Naive B cell (primary cell): ENCODE results near the gene PCGF3. TPM values are rescaled to one million over a fixed set of nuclear protein-coding genes. Genes with fewer than 3 reads are reported as not detected.
A peak's percentile ranks its signal among the peaks of the same experiment; 100 is the strongest.

ENCODE experiments used
- ATAC-seq, 2 donors: fragments of 150-1000 bp; cut with Tn5 transposase; 2 replicates each; pipeline ENCODE4 v1.10.0; 2021; ENCODE audit warnings: low read depth in 2 of 2, mild to moderate bottlenecking in 2 of 2, moderate library complexity in 2 of 2
- DNase-seq: peaks from one replicate; pipeline ENCODE4 v3.0.0; 2022
- H3K27ac Mint-ChIP-seq, 6 donors: one replicate each; pipeline ENCODE4 v1.8.0; 2020 to 2022; ENCODE audit warnings: mild to moderate bottlenecking in 6 of 6, mixed read lengths in 6 of 6, moderate library complexity in 5 of 6, inconsistent platforms in 2 of 6
- H3K27me3 Mint-ChIP-seq, 3 donors: one replicate each; pipeline ENCODE4 v1.8.0; 2021 to 2022; ENCODE audit warnings: mixed read lengths in 3 of 3, mild to moderate bottlenecking in 1 of 3
- H3K36me3 Mint-ChIP-seq, 2 donors: one replicate each; pipeline ENCODE4 v1.8.0; 2020 to 2022; ENCODE audit warnings: mixed read lengths in 2 of 2, inconsistent platforms in 1 of 2, mild to moderate bottlenecking in 1 of 2
- H3K4me1 Mint-ChIP-seq, 3 donors: one replicate each; pipeline ENCODE4 v1.8.0; 2020 to 2022; ENCODE audit warnings: mixed read lengths in 3 of 3, inconsistent platforms in 1 of 3, mild to moderate bottlenecking in 1 of 3, moderate library complexity in 1 of 3
- H3K4me3 Mint-ChIP-seq, 8 donors: one replicate each; pipeline ENCODE4 v1.8.0; 2020 to 2022; ENCODE audit warnings: mild to moderate bottlenecking in 8 of 8, mixed read lengths in 8 of 8, moderate library complexity in 8 of 8, inconsistent platforms in 2 of 8
- H3K9me3 Mint-ChIP-seq, 7 donors: one replicate each; pipeline ENCODE4 v1.8.0; 2020 to 2022; ENCODE audit warnings: mixed read lengths in 7 of 7, mild to moderate bottlenecking in 5 of 7, inconsistent platforms in 2 of 7, moderate library complexity in 1 of 7
- polyA plus RNA-seq, 6 donors: library from polyadenylated mRNA; unstranded; fragments of 300-500 nt; fragmentation: Illumina TruSeq; gene quantifications; one replicate each; pipeline ENCODE4 v1.2.3, GENCODE V29; 2021; ENCODE audit warnings: low read depth in 6 of 6

PCGF3 gene
- polyA plus RNA-seq, 6 donors from 2014 or later, result 5.6 to 9.5 (median 7.1) TPM

DNA sequence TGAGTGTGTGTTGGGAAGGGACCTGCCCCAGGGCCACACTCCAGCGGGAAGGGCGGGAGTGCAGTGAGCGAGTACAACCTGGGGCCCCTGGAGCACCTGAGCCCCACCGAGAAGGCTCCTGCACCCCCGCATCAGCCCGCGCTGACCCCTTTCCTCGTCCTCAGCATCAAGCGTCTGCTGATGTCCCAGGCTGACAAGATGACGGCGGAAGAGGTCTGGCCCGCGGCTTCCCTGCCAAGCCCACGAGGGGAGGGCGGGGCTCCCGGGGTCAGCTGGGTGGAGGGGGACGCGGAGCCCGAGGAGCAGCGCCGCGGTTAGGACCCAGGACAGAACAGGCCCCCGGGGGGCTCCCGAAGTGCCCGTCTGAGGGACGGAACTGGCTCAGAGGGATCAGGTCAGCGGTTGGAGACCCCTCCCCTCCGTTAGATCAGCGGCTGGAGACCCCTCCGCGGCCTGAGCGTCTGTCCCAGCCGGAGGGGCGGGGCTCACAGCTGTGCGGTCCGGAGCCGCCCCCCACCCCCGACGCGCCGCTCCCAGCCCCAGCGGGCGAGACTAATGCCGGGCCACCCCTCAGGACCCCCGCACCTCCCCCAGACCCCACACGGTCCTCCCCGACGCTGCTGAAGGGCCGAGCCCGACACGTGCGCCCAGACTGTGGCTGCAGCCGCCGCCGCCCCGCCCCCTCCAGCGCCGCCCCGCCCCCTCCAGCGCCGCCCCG lies 24.5 kb upstream of the PCGF3 start:
- Mint-ChIP-seq H3K4me3 (peak overlapping the region; percentile 47 to 83 (median 70)), H3K27me3 (peaks cover 0 to 14% (median 0%) of the 10 kb centered on the region in 3 donors), H3K9me3 (no peaks in the 10 kb centered on the region), H3K36me3 (no peaks in the 10 kb centered on the region), H3K27ac (peak overlapping the region in 3 of 6 donors; percentile 11 to 80 (median 39)), H3K4me1 (peaks cover 4 to 8% (median 5%) of the 10 kb centered on the region in 3 donors)
- DNase-seq (peak; percentile 49), ATAC-seq (peak; percentile 58 to 60)

DNA sequence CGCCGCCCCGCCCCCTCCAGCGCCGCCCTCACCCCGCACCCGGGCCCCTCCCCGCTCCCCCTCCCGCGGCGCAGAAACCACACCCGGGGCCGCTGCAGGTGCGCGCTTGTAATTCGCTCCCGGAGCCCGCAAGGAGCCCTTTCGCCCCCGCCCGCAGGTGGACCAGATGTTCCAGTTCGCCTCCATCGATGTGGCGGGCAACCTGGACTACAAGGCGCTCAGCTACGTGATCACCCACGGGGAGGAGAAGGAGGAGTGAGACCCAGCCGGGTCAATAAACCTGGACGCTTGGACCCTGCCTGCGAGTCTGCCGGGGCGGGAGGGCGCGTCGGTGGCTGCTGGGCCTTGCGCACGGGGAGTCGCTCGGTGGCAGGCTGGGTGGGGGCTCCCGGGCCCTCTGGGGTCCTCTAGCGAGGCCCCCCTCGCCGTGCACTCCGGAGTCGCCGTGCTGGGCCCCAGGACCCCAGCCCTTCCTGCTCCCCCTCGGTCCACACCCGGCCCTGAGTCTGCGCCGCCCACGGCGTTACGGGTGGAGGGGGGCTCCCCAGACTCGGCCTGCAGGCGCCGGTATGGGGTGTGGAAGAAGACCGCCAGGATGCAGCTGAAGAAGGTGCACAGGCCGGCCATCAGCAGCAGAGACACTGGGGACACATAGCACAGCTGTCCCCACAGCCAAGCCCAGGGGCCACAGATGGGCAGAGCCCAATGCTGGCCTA lies 23.7 kb upstream of the PCGF3 start:
- peak; percentile 10 to 42 for ATAC-seq
- Mint-ChIP-seq H3K36me3 (no peaks in the 10 kb centered on the region), H3K27me3 (peaks cover 0 to 14% (median 0%) of the 10 kb centered on the region in 3 donors), H3K4me1 (peaks cover 0 to 8% (median 2%) of the 10 kb centered on the region in 3 donors), H3K27ac (no peak overlapping the region), H3K9me3 (no peaks in the 10 kb centered on the region), H3K4me3 (peak overlapping the region in 2 of 8 donors; percentile 56 to 69)
- no peak for DNase-seq

DNA sequence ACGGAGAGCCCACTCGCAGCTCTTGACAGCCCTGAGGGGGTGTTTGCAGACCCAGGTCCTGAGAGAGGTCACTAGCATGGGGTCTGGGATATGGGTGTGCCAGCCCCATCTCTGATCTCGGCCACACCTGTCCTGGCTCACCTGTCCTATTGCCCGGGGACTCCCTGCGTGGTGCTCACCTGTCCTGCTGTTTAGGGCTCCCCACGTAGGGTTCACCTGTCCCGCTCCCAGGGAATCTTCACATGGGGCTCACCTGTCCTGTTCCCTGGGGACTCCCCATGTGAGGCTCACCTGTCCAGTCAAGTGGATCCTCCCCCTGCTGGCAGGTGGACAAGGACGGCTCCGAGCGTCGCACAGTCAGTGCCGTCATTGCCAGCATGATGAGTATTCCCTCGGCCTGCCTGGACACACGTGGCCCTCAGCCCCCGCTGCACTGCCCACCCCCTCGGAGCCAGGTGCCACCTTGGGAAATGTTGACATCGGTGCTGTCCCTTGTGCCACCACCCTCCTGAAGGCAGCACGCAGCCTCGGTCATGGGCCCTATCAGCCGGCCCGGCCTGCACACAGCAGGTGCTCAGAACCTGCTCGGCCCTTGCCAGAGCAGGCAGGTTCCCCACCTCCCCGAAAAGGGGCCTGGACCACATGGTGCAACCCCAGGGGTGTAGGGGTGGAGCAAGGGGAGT lies 23.0 kb upstream of the PCGF3 start:
- ATAC-seq, result no peak
- H3K4me3 Mint-ChIP-seq, result peak overlapping the region in 7 of 8 donors; percentile 15 to 81 (median 38)

DNA sequence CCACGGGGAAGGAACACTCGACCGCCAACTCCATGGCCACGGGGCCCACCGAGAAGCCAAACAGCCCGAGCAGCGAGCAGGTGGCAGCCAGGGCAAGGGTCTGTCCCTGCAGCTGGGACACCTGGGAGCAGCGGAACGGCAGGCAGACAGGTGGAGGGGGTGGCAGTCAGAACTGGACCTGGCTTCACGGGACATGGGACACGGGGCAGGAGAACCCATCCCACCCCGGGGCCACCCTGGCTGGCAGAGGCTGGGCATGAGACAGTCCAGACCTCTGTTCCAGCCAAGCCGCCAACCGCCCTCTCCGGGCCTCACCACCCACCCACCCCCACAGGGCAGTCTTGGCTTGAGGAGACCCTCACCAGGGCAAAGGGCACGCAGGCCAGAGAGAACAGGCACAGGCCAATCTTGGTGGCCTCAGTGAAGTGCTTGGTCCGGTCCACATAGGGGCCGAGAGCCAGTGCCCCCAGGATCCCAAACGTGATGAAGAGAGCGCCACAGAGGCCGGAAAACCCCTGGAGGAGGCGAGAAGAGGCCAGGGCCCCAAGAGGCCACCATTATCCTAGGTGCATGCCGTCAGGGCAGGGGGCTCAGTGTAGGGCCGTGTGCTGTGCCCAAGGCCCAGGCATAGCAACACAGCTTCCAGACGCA lies 22.3 kb upstream of the PCGF3 start:
- Mint-ChIP-seq H3K9me3 (no peaks in the 10 kb centered on the region), H3K27ac (no peak overlapping the region), H3K4me3 (peak overlapping the region in 1 of 8 donors; percentile 41), H3K36me3 (no peaks in the 10 kb centered on the region), H3K27me3 (peaks cover 0 to 26% (median 8%) of the 10 kb centered on the region in 3 donors), H3K4me1 (peaks cover 6 to 12% (median 8%) of the 10 kb centered on the region in 3 donors)
- DNase-seq (no peak), ATAC-seq (peak in 1 of 2 donors; percentile 11)

More for the DNA sequence above, 23.0 kb upstream of the PCGF3 start:
- peaks cover 1 to 10% (median 3%) of the 10 kb centered on the region in 3 donors for H3K4me1 Mint-ChIP-seq
- no peaks in the 10 kb centered on the region for H3K36me3 Mint-ChIP-seq
- H3K27ac Mint-ChIP-seq, result peak overlapping the region in 1 of 6 donors; percentile 71
- H3K9me3 Mint-ChIP-seq, result no peaks in the 10 kb centered on the region
- no peak for DNase-seq
- H3K27me3 Mint-ChIP-seq, result peaks cover 0 to 19% (median 4%) of the 10 kb centered on the region in 3 donors

DNA sequence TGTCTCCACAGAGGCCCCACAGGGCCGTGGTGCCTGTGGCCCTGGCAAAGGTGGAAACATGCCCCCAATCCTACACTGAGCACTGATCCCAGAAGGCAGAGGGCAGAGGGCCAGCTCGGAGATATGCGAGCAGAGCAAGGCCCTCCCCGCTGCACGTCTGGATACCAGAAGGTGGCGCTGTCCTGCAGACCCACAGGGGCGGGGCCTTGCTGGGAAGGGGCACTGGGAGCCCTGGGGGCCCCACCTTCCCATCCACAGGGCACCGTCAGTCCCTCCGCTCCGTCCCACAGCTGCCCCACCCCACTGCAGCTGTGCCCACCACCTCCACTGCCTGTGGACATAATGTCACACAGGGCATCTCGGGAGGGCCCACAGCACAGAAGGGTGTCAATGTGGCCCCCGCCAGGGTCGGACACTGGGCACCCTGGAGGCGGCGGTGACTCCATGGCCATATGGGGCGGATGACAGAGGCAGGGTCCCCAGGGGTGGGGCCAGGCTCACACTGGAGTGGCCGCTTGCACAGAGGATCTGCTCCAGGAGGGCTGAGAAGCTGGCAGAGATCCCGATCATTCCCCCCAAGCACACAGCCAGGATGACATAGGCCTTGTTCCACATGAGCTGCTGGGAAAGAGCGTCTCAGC lies 21.5 kb upstream of the PCGF3 start:
- H3K27me3 Mint-ChIP-seq, result peaks cover 0 to 26% (median 8%) of the 10 kb centered on the region in 3 donors
- H3K9me3 Mint-ChIP-seq, result no peaks in the 10 kb centered on the region
- ATAC-seq (peak; percentile 15 to 20), DNase-seq (no peak)
- H3K27ac Mint-ChIP-seq, result no peak overlapping the region
- H3K36me3 Mint-ChIP-seq, result no peaks in the 10 kb centered on the region
- peaks cover 6 to 12% (median 8%) of the 10 kb centered on the region in 3 donors for H3K4me1 Mint-ChIP-seq
- H3K4me3 Mint-ChIP-seq, result no peak overlapping the region

DNA sequence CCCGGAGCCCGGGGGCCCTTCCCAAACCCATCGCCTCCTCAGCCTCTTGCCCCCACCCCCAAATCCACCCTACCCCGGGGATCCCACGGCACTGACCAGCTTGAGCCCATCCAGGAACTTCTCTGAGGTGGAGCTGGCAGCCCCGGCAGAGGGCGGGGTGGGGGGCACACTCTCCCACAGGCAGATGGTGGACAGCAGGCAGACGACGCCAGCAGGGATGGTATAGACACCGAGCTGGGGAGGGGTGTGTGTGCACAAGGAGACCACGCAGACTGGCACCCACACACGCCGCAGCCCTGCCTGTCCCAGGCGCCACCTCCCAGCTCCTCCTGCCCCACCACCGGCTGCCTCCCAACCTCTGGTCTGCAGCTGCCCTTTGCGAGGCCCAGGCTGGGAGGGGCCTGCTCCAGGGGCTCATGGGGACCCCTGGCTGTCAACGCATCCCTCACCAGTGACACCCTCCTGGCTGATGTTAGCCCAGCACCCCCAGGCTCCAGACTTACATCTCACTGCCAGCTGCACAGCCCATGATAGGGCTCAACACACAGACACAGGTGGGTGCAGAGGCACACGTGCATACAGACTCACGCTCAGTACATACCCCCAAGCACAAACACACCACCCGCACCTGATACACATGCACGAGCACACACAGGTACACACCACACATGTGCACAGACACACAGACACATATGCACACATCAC lies 20.9 kb upstream of the PCGF3 start:
- Mint-ChIP-seq H3K36me3 (no peaks in the 10 kb centered on the region), H3K9me3 (no peaks in the 10 kb centered on the region), H3K27ac (peak overlapping the region in 1 of 6 donors; percentile 71), H3K27me3 (peaks cover 0 to 25% (median 8%) of the 10 kb centered on the region in 3 donors), H3K4me1 (peaks cover 8 to 12% (median 8%) of the 10 kb centered on the region in 3 donors), H3K4me3 (peak overlapping the region in 2 of 8 donors; percentile 9 to 62)
- ATAC-seq (no peak), DNase-seq (no peak)

DNA sequence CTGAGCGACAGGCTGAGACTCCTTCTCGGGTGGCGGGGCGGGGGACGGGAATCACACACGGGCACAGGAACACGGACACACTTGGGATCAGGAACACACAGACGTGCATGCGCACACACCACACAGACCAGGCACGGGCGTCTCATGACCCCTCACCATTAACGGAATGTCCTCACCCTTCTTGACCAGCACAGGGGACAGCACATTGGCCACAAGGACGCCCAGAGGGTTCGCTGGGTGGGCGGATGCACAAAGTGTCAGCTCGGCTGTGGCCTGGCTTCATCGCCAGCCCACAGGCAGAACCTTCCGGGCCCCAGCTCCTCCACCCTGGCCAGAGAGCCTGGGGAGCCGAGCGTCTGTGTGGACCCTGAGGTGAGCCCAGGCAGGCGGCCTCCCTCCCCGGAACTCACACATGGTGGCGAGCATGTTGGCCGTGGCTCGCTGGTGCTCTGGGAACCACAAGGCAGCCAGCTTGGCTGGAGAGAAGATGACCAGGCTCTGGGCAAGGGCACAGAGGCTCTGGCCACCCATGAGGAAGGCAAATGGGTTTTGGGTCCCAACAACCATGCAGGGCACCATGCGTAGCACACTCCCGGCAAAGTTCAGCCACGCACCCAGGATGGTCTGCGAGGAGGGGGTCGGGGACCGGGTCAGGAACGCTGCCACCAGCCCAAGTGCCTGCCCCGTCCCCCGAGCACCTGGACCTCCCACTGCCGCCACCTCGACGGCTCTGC lies 19.8 kb upstream of the PCGF3 start:
- peaks cover 7 to 12% (median 8%) of the 10 kb centered on the region in 3 donors for H3K4me1 Mint-ChIP-seq
- H3K36me3 Mint-ChIP-seq, result no peaks in the 10 kb centered on the region
- no peak overlapping the region for H3K4me3 Mint-ChIP-seq
- no peaks in the 10 kb centered on the region for H3K9me3 Mint-ChIP-seq
- H3K27me3 Mint-ChIP-seq, result peaks cover 0 to 28% (median 16%) of the 10 kb centered on the region in 3 donors
- no peak overlapping the region for H3K27ac Mint-ChIP-seq
- DNase-seq (no peak), ATAC-seq (no peak)

DNA sequence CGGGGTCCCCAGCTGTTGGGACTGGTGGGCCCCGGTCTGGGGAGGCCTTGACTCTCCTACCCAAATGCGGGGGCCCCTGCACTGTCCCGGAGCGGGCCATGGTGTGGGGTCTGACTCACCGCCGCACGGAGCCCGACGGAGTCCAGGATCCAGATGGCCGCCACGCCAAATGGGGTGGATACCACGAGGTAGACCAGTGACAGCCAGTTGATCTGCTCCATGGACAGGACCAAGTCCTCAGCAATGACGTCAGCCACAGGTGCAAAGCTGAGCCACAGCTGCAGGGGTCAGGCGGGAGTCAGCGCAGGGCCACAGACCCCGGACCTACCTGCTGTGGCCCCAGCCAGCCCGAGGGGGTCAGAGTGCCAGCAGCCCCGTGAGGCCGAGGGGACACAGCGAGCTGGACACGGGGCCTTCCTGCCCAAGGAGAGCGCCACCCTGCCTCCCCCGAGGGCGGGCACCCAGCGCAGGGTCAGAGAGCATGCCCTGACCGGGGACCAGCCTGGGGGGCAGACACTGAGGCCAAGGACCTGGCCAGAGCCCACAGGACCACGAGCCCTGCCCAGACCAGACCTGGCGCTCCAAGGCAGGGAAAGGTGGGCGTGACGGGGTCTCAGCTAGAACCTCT lies 19.1 kb upstream of the PCGF3 start:
- H3K36me3 Mint-ChIP-seq, result no peaks in the 10 kb centered on the region
- no peak overlapping the region for H3K27ac Mint-ChIP-seq
- no peak overlapping the region for H3K4me3 Mint-ChIP-seq
- ATAC-seq, result no peak
- H3K4me1 Mint-ChIP-seq, result peaks cover 7 to 12% (median 8%) of the 10 kb centered on the region in 3 donors
- H3K9me3 Mint-ChIP-seq, result no peaks in the 10 kb centered on the region
- peaks cover 0 to 28% (median 16%) of the 10 kb centered on the region in 3 donors for H3K27me3 Mint-ChIP-seq
- DNase-seq, result no peak

DNA sequence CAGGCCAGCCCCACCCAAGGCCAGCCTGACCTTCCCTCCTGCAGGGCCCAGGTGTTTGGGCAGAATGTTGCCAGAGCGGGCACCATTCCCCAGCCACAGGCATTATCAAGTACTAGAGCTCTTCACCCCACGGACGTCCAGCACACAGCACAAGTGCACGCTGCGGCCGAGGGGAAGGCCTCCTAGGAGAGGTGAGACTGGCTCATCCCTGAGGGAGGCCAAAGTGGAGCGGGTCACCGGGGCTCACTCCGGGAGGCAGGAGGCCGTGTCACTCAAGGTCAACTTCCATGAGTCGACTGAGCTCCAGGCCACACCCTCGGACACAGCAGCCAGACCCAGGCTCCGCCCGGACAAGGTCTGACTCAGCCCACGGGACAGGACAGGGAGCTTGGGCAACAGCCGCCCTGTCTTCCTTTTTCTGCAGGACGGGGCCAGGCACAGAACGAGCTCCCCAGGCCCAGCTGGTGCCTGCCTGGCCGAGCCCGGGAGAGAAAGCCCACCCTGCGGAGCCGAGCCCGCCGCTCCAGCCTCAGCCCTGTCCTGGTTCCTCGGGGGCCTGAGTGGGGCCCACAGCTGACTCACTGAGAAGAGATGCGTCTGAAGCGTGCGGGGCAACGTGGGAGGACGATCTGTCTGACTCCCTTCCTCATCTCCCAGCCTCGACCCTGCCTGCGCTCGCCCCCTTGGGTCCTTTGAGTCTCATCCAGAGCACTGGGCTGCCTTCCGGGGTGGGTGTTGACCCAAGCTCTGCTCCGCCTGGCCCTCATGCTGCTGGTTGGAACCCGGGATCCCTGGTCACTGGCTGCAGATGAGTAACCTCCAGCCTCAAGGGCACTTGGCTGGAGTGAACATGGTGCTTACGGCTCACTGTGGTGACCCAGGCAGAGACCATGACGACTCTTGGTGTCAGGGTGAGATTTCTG lies 18.3 kb upstream of the PCGF3 start:
- H3K9me3 Mint-ChIP-seq, result no peaks in the 10 kb centered on the region
- H3K27me3 Mint-ChIP-seq, result peaks cover 0 to 28% (median 16%) of the 10 kb centered on the region in 3 donors
- no peaks in the 10 kb centered on the region for H3K36me3 Mint-ChIP-seq
- ATAC-seq, result no peak
- H3K4me1 Mint-ChIP-seq, result peaks cover 7 to 12% (median 8%) of the 10 kb centered on the region in 3 donors
- H3K27ac Mint-ChIP-seq, result no peak overlapping the region
- peak overlapping the region in 2 of 8 donors; percentile 42 to 64 for H3K4me3 Mint-ChIP-seq
- no peak for DNase-seq

DNA sequence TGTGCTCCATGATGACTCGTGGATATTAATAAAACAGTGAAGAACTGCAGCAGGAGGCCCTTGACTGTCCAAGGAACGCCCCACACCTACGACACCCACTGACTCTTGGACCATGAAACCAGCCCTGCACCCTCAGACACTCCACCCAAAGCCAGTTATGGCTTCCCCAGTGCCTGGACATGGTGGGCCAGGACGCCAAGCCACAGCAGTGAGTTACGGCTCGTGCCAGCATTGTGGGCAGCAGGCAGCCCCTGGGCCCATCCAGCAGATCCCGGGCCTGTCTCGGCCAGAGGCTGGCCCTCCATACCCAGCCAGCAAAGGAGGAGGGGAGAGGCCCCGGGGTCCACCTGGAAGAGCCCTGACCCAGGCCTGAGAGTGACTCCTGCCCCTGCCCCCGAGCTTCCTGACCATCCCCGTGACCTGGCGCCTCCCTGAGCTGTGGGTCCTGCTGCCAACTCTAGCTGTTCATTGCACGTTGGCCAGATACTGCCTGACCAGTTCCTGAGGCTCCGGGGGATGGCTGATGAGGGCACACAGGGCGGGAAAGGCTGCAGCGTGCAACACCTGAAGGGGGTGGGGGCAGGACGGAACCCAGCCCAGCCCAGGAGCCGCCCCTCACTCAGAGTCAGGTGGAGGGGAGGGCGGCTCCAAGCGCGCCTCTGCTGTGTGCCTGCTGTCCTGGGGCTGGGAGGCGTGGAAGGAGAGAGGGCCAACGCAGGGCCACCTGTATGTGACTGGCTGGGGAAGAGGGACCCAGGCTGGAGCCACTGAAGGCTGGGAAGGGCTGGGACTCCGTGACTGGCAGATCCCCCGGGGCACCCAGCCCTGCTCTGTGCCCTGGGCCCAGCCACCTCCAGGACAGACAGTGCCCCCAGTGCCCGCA lies 17.4 kb upstream of the PCGF3 start:
- no peak for DNase-seq
- ATAC-seq, result peak; percentile 19 to 27
- H3K4me1 Mint-ChIP-seq, result peaks cover 7 to 12% (median 8%) of the 10 kb centered on the region in 3 donors
- H3K27ac Mint-ChIP-seq, result no peak overlapping the region
- H3K4me3 Mint-ChIP-seq, result peak overlapping the region in 6 of 8 donors; percentile 9 to 64 (median 42)
- H3K36me3 Mint-ChIP-seq, result no peaks in the 10 kb centered on the region
- H3K27me3 Mint-ChIP-seq, result peaks cover 0 to 28% (median 16%) of the 10 kb centered on the region in 3 donors
- no peaks in the 10 kb centered on the region for H3K9me3 Mint-ChIP-seq
